Keratinocyte (primary cell): Measurements from ENCODE around the gene SNX24. TPM values are rescaled to one million over a fixed set of nuclear protein-coding genes. Genes with fewer than 3 reads are reported as not detected.

Experiments used
- DNase-seq: peaks from one replicate; pipeline ENCODE4 v3.0.0-alpha.2; 2011; ENCODE audit warnings: low read depth, missing footprints, low spot score
- FAIRE-seq: peaks from 2 replicates; lab custom pipeline; 2011; peaks lifted over from hg19 to GRCh38; lab: Jason Lieb, UNC
- H2AFZ ChIP-seq: 2 replicates; pipeline ENCODE4 v1.6.0; 2012; ENCODE audit warnings: low read length, control low read depth, inconsistent platforms; ENCODE audit not compliant: control insufficient read depth
- H3K27ac ChIP-seq: 2 replicates; pipeline ENCODE4 v1.5.1; 2011; ENCODE audit warnings: low read length; ENCODE audit not compliant: control insufficient read depth, insufficient read depth
- H3K27me3 ChIP-seq: 3 replicates; pipeline ENCODE4 v1.6.0; 2011; ENCODE audit warnings: low read length; ENCODE audit not compliant: control insufficient read depth, insufficient read depth; ENCODE audit errors: extremely low read depth
- H3K36me3 ChIP-seq, 2 experiments: 2 replicates in 1 of 2; 3 replicates in 1 of 2; pipeline ENCODE4 v1.5.1; 2011; ENCODE audit warnings: low read length in 2 of 2, mild to moderate bottlenecking in 1 of 2; ENCODE audit not compliant: control insufficient read depth in 2 of 2, insufficient read depth in 2 of 2; ENCODE audit errors: extremely low read depth in 1 of 2
- H3K4me1 ChIP-seq: 3 replicates; pipeline ENCODE4 v1.5.1; 2011; ENCODE audit warnings: low read length; ENCODE audit not compliant: control insufficient read depth, insufficient read depth; ENCODE audit errors: extremely low read depth
- H3K4me2 ChIP-seq: 3 replicates; pipeline ENCODE4 v1.6.0; 2011; ENCODE audit warnings: low read depth, low read length; ENCODE audit not compliant: control insufficient read depth, insufficient read depth; ENCODE audit errors: extremely low read depth
- H3K4me3 ChIP-seq, 3 experiments: fragments of 200-600 bp in 1 of 3; sonication (generic) in 1 of 3; 2 replicates in 2 of 3; 3 replicates in 1 of 3; pipeline ENCODE4 v1.5.1; 2011 to 2016; ENCODE audit warnings: low read length in 3 of 3, mild to moderate bottlenecking in 3 of 3, control low read depth in 2 of 3, inconsistent platforms in 1 of 3, low read depth in 1 of 3, mixed read lengths in 1 of 3, mixed run types in 1 of 3, moderate library complexity in 1 of 3; ENCODE audit not compliant: control insufficient read depth in 2 of 3, insufficient read depth in 2 of 3; ENCODE audit errors: extremely low read depth in 1 of 3
- H3K79me2 ChIP-seq: 2 replicates; pipeline ENCODE4 v1.6.0; 2012; ENCODE audit warnings: low read length; ENCODE audit not compliant: control insufficient read depth, insufficient read depth
- H3K9ac ChIP-seq: 3 replicates; pipeline ENCODE4 v1.6.0; 2011; ENCODE audit warnings: low read length; ENCODE audit not compliant: control insufficient read depth, insufficient read depth; ENCODE audit errors: extremely low read depth
- H3K9me1 ChIP-seq: 3 replicates; pipeline ENCODE4 v1.6.0; 2011; ENCODE audit warnings: low read length; ENCODE audit not compliant: control insufficient read depth, insufficient read depth; ENCODE audit errors: extremely low read depth
- H3K9me3 ChIP-seq: 2 replicates; pipeline ENCODE4 v1.5.1; 2012; ENCODE audit warnings: low read depth, low read length; ENCODE audit not compliant: control insufficient read depth
- H4K20me1 ChIP-seq: 3 replicates; pipeline ENCODE4 v1.6.0; 2011; ENCODE audit warnings: low read length; ENCODE audit not compliant: control insufficient read depth, insufficient read depth; ENCODE audit errors: extremely low read depth
- CTCF ChIP-seq, 3 experiments: IDR thresholded peaks in 1 of 3; conservative IDR thresholded peaks in 1 of 3; optimal IDR thresholded peaks in 1 of 3; 2 replicates in 2 of 3; 3 replicates in 1 of 3; pipeline versions ENCODE3 to v1.5.1; 2011; ENCODE audit warnings: low read length in 3 of 3, mild to moderate bottlenecking in 3 of 3, moderate library complexity in 2 of 3, control low read depth in 1 of 3, inconsistent platforms in 1 of 3; ENCODE audit not compliant: insufficient read depth in 2 of 3; ENCODE audit errors: extremely low read depth in 1 of 3
- EZH2 ChIP-seq: IDR thresholded peaks from one replicate; pipeline ENCODE4 v1.6.1; 2012; ENCODE audit warnings: inconsistent platforms, mild to moderate bottlenecking, low read length, moderate library complexity
- dilution Hi-C: fragments of 300-500 bp; cut with MboI; formaldehyde crosslinking; loops from one replicate; pipeline ENCODE4 v1.7.0; 2020; ENCODE audit warnings: low sequenced_read_pairs; ENCODE audit not compliant: extremely low pct_ligation_motif_present
- polyA plus RNA-seq, 5 experiments: library from polyadenylated mRNA; depleted of rRNA in 3 of 5; stranded (reverse) in 3 of 5; stranded (forward) in 1 of 5; unstranded in 1 of 5; fragments of >200 nt; gene quantifications; 1 replicate in 1 of 5; 2 replicates in 3 of 5; 3 replicates in 1 of 5; pipeline versions ENCODE4 v1.2.1 to v1.2.3, GENCODE V29; 2011 to 2012; ENCODE audit warnings: missing spikeins in 2 of 5, low read depth in 1 of 5, low replicate concordance in 1 of 5

The SNX24 gene
- polyA plus RNA-seq, 1 donor (not counting 4 experiments of a cell fraction or from before 2014, with no cell fraction given): 15.0 TPM

- TF ChIP-seq EZH2 (no peak), CTCF (optimal IDR thresholded peaks at IDR 0.05 in 1 of 3, IDR thresholded peaks at IDR 0.05 in 1 of 3, conservative IDR thresholded peaks at IDR 0.05 in 1 of 3; ENCODE audit: extremely low read depth in 1 of 3, insufficient read depth in 2 of 3, low read length in 3 of 3) (no peak)
- dilution Hi-C loops: no loop called here
- H3K9me3 ChIP-seq: no peaks in the 10 kb centered on the region
- H3K27ac ChIP-seq: no peak overlapping the region
- no peak for FAIRE-seq
- DNase-seq: no peak
- H3K4me2 ChIP-seq: no peak overlapping the region
- H3K4me1 ChIP-seq: no peaks in the 10 kb centered on the region
- H3K9ac ChIP-seq: no peak overlapping the region
- no peaks in the 10 kb centered on the region for H3K27me3 ChIP-seq
- no peaks in the 10 kb centered on the region for H3K9me1 ChIP-seq
- no peaks in the 10 kb centered on the region for H3K79me2 ChIP-seq
- H4K20me1 ChIP-seq: no peaks in the 10 kb centered on the region
- H3K4me3 ChIP-seq: no peak overlapping the region
- H2AFZ ChIP-seq: no peak overlapping the region
- H3K36me3 ChIP-seq: peaks cover 0 to 6% of the 10 kb centered on the region in 2 experiments
Measured at GRCh38 chr5:122985006-122985700, 139.7 kb downstream of the SNX24 start.

- FAIRE-seq: no peak
Measured at GRCh38 chr5:122985954-122986721, 140.7 kb downstream of the SNX24 start.

More at GRCh38 chr5:122985954-122986721, 140.7 kb downstream of the SNX24 start:
- no peak overlapping the region for H3K4me3 ChIP-seq
- TF ChIP-seq EZH2 (no peak), CTCF (optimal IDR thresholded peaks at IDR 0.05 in 1 of 3, IDR thresholded peaks at IDR 0.05 in 1 of 3, conservative IDR thresholded peaks at IDR 0.05 in 1 of 3; ENCODE audit: extremely low read depth in 1 of 3, insufficient read depth in 2 of 3, low read length in 3 of 3) (no peak)
- H3K79me2 ChIP-seq: no peaks in the 10 kb centered on the region
- peaks cover 0 to 6% of the 10 kb centered on the region in 2 experiments for H3K36me3 ChIP-seq
- H2AFZ ChIP-seq: no peak overlapping the region
- no peaks in the 10 kb centered on the region for H3K9me3 ChIP-seq
- no peaks in the 10 kb centered on the region for H3K27me3 ChIP-seq
- dilution Hi-C loops: no loop called here
- H3K9me1 ChIP-seq: no peaks in the 10 kb centered on the region
- DNase-seq: no peak
- no peak overlapping the region for H3K4me2 ChIP-seq
- no peaks in the 10 kb centered on the region for H4K20me1 ChIP-seq
- H3K9ac ChIP-seq: no peak overlapping the region
- no peak overlapping the region for H3K27ac ChIP-seq
- H3K4me1 ChIP-seq: no peaks in the 10 kb centered on the region
